SKM-1 treated with dmso at 0.1 percent for 144 hours (cell line): ENCODE results near the gene ADGRG1.
A peak's percentile ranks its signal among the peaks of the same experiment; 100 is the strongest.
"Not testable (repeated sequence)": the region's sequence is repeated elsewhere in the genome, so short reads cannot be mapped to it uniquely, and the experiment has no call there.

Experiments
- DNase-seq: peaks from one replicate; lab custom pipeline; 2025; ENCODE audit not compliant: unreplicated experiment; lab: John Stamatoyannopoulos, UW

ADGRG1 gene

GRCh38 chr16:57628008-57628781 is at the start of gene ADGRG1:
ADGRG1 (plus strand) TSS chr16:57628630; CDS start chr16:57650288, 21,658 bp downstream.
- no peak for DNase-seq

- no peak for DNase-seq
Measured at GRCh38 chr16:57579361-57579665, 49.1 kb upstream of the ADGRG1 start.

- no peak for DNase-seq
Measured at GRCh38 chr16:57585051-57585687, 43.3 kb upstream of the ADGRG1 start.

- DNase-seq, result no peak
Measured at GRCh38 chr16:57588831-57589230, 39.6 kb upstream of the ADGRG1 start.

- no peak for DNase-seq
Measured at GRCh38 chr16:57589374-57589773, 39.1 kb upstream of the ADGRG1 start.

GRCh38 chr16:57590654-57591085 is 37.8 kb upstream of the ADGRG1 start:
- no peak for DNase-seq

- DNase-seq, result peak; percentile 64
Measured at GRCh38 chr16:57591086-57591869, 37.2 kb upstream of the ADGRG1 start.

GRCh38 chr16:57591870-57592485 is 36.5 kb upstream of the ADGRG1 start:
- DNase-seq, result no peak

GRCh38 chr16:57592591-57593003 is 35.8 kb upstream of the ADGRG1 start:
- DNase-seq, result peak; percentile 60

GRCh38 chr16:57593021-57593420 is 35.4 kb upstream of the ADGRG1 start:
- DNase-seq, result no peak

GRCh38 chr16:57593990-57594389 is 34.4 kb upstream of the ADGRG1 start:
- no peak for DNase-seq

GRCh38 chr16:57594531-57595031 is 33.8 kb upstream of the ADGRG1 start:
- no peak for DNase-seq

GRCh38 chr16:57596234-57596633 is 32.2 kb upstream of the ADGRG1 start:
- DNase-seq, result not testable (repeated sequence)

GRCh38 chr16:57598437-57598836 is 30.0 kb upstream of the ADGRG1 start:
- DNase-seq, result no peak

GRCh38 chr16:57600048-57600835 is 28.2 kb upstream of the ADGRG1 start:
- DNase-seq, result no peak

- no peak for DNase-seq
Measured at GRCh38 chr16:57600952-57601580, 27.4 kb upstream of the ADGRG1 start.

- DNase-seq, result peak; percentile 31
Measured at GRCh38 chr16:57601801-57602478, 26.5 kb upstream of the ADGRG1 start.

GRCh38 chr16:57603115-57604024 is 25.1 kb upstream of the ADGRG1 start:
- peak; percentile 59 for DNase-seq
